OCI-LY3 (cell line): ENCODE data around the gene PRR23E.

Experiments
- CTCF ChIP-seq: fragments of 200-600, 300-600 bp; sonication (generic); IDR thresholded peaks from 2 replicates; pipeline ENCODE4 v1.5.1; 2014; ENCODE audit warnings: antibody characterized with exemption, low read length, low read depth
- EZH2phosphoT487 ChIP-seq: fragments of 200-600 bp; shearing (Covaris generic); IDR thresholded peaks from 2 replicates; pipeline ENCODE4 v1.6.1; 2018; ENCODE audit warnings: antibody characterized with exemption, mixed run types, low read depth

DNA sequence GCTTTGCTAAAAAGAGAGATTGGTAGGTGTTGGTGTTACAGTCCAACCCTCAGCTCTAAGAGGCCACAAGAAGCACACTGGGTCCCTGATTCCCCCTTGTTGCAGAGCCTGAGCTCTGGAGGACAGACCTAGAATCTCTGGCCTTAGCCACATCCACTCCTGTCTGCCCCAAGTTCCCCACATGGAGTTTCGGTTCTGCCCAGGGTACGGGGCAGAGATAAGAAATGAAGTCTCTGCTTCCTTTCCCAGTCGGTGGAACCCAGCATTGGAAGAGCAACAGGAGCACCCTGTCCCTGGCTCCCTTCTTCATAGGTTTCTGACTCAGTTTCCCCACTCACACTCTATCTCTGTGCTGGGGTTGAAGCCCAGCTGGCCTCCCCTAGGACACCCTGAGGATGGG lies 13.2 kb downstream of the PRR23E start:
- TF ChIP-seq CTCF (no peak), EZH2phosphoT487 (no peak)
